AG04449 (cell line): Measurements from ENCODE around the gene UBASH3B.

Source experiments
- CTCF ChIA-PET: fragments of 350-600 bp; formaldehyde crosslinking; extraction: SDS; loops from one replicate; lab custom pipeline; 2021; ENCODE audit warnings: antibody characterized with exemption; lab: Yijun Ruan, JAX
- POLR2A ChIA-PET: fragments of 400-600, 350-600 bp; formaldehyde crosslinking; extraction: SDS; loops from one replicate; lab custom pipeline; 2020; ENCODE audit warnings: antibody characterized with exemption, inconsistent platforms; lab: Yijun Ruan, JAX
- DNase-seq: peaks from one replicate; pipeline ENCODE4 v3.0.0-alpha.2; 2010; ENCODE audit warnings: low read depth, low spot score
- H3K4me3 ChIP-seq: 2 replicates; pipeline ENCODE4 v1.5.1; 2011; ENCODE audit warnings: low read depth, mild to moderate bottlenecking, control low read depth, low read length
- CTCF ChIP-seq: IDR thresholded peaks from one replicate; pipeline ENCODE4 v1.5.1; 2011; ENCODE audit warnings: mild to moderate bottlenecking, moderate library complexity, low read length, control low read depth, inconsistent platforms; ENCODE audit not compliant: insufficient read depth; ENCODE audit errors: missing control alignments

Gene UBASH3B

GRCh38 chr11:122681735-122682134 lies 26.2 kb downstream of the UBASH3B start:
- H3K4me3 ChIP-seq = no peak overlapping the region
- CTCF ChIA-PET = interaction anchor here (2.9 kb wide), 1 partner anchor 12 kb away, joined by 12 read pairs; no protein-coding TSS in a partner anchor
- POLR2A ChIA-PET = no interaction called here
- DNase-seq = no peak
- TF ChIP-seq CTCF = no peak

- H3K4me3 ChIP-seq = no peak overlapping the region
- CTCF ChIA-PET = interaction anchor here (1.4 to 2.9 kb wide), 2 partner anchors 12 to 99 kb away, joined by 3 to 12 read pairs; no protein-coding TSS in a partner anchor
- no peak for TF ChIP-seq CTCF
- no peak for DNase-seq
- POLR2A ChIA-PET = no interaction called here
Measured at GRCh38 chr11:122682464-122682863, 26.9 kb downstream of the UBASH3B start.

DNA sequence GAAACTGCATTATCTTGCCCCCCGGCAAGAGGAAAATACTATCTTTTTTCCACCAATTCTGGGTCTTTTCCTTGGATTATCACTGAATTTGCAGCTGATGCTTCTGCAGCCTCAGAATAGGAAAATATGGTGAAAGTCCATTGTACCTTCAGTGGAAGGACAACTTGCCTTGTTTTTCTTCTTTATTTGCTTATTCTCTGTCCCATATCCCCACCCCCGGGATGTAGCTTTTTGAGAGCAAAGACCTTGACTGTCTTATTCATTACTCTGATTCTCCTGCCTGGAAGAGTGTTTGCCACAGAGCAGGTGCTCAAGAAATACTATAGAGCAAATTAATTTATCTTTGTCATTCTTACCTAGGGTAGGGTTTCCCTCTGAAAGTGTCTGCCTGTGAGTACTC lies 29.5 kb downstream of the UBASH3B start:
- CTCF ChIA-PET = interaction anchor here (1.0 to 1.5 kb wide), 2 partner anchors 96 to 100 kb away, joined by 3 to 4 read pairs; no protein-coding TSS in a partner anchor
- H3K4me3 ChIP-seq = no peak overlapping the region
- POLR2A ChIA-PET = no interaction called here
- DNase-seq = no peak
- no peak for TF ChIP-seq CTCF

DNA sequence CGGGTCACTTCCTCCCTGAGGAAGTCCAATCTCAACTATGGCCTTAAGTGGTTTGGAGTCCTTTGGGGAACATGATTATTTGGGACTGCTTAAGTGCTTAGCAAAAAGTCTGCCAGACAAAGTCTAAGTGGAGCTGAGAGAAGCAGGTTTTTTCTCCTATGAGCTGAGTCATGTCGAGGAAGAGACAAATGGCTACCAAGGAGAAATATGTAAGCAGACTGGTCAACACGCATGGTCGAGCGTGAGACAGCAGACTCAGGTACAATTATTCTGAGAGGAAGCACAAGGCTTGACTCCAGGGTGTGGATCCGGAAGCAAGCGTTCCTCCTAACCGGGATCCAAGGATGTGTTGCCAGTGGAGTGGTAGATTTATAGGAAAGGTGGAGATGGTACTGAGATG lies 30.6 kb downstream of the UBASH3B start:
- no peak overlapping the region for H3K4me3 ChIP-seq
- DNase-seq = no peak
- CTCF ChIA-PET = interaction anchor here (0.9 kb wide), 1 partner anchor 57 kb away, joined by 3 read pairs; no protein-coding TSS in a partner anchor
- POLR2A ChIA-PET = interaction anchor here (0.9 kb wide), 1 partner anchor 376 kb away, joined by 3 read pairs; the partner anchor contains the start of gene HSPA8
- no peak for TF ChIP-seq CTCF

GRCh38 chr11:122690384-122690783 lies 34.9 kb downstream of the UBASH3B start:
- DNase-seq = no peak
- POLR2A ChIA-PET = interaction anchor here (1.1 kb wide), 1 partner anchor 35 kb away, joined by 4 read pairs; the partner anchor contains the start of gene UBASH3B
- no peak overlapping the region for H3K4me3 ChIP-seq
- CTCF ChIA-PET = interaction anchor here (0.8 to 2.1 kb wide), 3 partner anchors 11 to 90 kb away, joined by 3 to 8 read pairs (median 4); no protein-coding TSS in a partner anchor
- no peak for TF ChIP-seq CTCF

DNA sequence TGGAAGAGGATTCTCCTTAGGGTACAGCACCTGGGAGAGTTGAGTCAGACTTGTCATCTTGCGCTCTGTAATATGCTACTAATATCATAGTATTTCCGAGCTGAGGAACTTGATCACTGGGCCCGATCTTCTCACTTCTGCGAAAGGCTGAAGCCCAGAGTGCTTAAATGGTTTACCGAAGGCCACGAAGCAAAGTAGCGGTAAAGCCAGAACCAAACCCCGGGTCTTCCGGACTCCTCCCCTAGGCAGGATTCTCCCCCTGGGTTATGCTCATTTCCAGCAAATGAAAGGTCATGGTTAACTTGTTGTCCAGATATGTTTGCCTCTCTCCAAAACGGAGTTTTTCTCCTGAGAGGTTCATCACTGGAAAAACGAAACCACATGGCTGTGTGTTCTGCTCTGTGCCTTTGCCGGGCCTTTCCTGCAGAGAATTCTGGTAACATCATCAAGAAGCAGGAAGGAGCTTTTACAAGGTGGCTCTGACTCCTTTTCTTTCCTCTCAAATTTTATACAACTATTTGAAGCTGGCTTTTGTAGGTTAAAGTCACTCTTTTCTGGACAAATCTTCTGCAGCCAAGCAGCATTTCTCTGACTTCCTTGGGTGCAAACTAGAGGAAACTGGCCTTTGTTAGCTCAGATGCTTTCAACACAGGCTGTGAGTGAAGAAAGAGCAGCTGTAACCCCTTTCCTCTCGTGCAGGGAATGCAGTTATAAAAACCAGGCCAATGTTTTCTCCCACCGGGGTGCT lies 35.5 kb downstream of the UBASH3B start:
- TF ChIP-seq CTCF = no peak
- peak overlapping the region; percentile 3; the same call in 1 of the 2 replicates for H3K4me3 ChIP-seq
- no peak for DNase-seq
- ChIA-PET CTCF (interaction anchor here (0.5 to 2.1 kb wide), 7 partner anchors 9 to 117 kb away, joined by 3 to 8 read pairs (median 3); no protein-coding TSS in a partner anchor), POLR2A (interaction anchor here (0.8 to 1.1 kb wide), 2 partner anchors 15 to 36 kb away, joined by 3 to 4 read pairs; partner anchors contain the start of gene UBASH3B)
